ENCODE data around the gene MIX23.
A peak's percentile ranks its signal among the peaks of the same experiment; 100 is the strongest.
"Not testable (repeated sequence)": the region's sequence is repeated elsewhere in the genome, so short reads cannot be mapped to it uniquely, and the experiment has no call there.

The MIX23 gene

GRCh38 chr3:122390665-122391064, 7.6 kb upstream of the MIX23 start:
- H3K4me1 ChIP-seq (ENCODE audit: control insufficient read depth, insufficient read depth, low read length) = peaks cover 11% of the 10 kb centered on the region

GRCh38 chr3:122389892-122390291, 6.9 kb upstream of the MIX23 start:
- H3K9me3 ChIP-seq (ENCODE audit: control insufficient read depth, low read length) = no peaks in the 10 kb centered on the region
- H3K4me3 ChIP-seq (ENCODE audit: low read length) = no peak overlapping the region
- H3K27me3 ChIP-seq (ENCODE audit: control insufficient read depth, insufficient read depth, low read length) = no peaks in the 10 kb centered on the region
- no peak overlapping the region for H3K9ac ChIP-seq (ENCODE audit: low read length)
- H3K36me3 ChIP-seq (ENCODE audit: control insufficient read depth, insufficient read depth, low read length) = no peaks in the 10 kb centered on the region
- H3K4me1 ChIP-seq (ENCODE audit: control insufficient read depth, insufficient read depth, low read length) = peaks cover 12% of the 10 kb centered on the region

More at GRCh38 chr3:122390665-122391064, 7.6 kb upstream of the MIX23 start:
- Histone ChIP-seq H3K36me3 (ENCODE audit: control insufficient read depth, insufficient read depth, low read length) (no peaks in the 10 kb centered on the region), H3K4me3 (ENCODE audit: low read length) (no peak overlapping the region), H3K9me3 (ENCODE audit: control insufficient read depth, low read length) (no peaks in the 10 kb centered on the region), H3K27me3 (ENCODE audit: control insufficient read depth, insufficient read depth, low read length) (no peaks in the 10 kb centered on the region), H3K9ac (ENCODE audit: low read length) (no peak overlapping the region)

- Histone ChIP-seq H3K9ac (ENCODE audit: low read length) (no peak overlapping the region), H3K4me1 (ENCODE audit: control insufficient read depth, insufficient read depth, low read length) (peaks cover 12% of the 10 kb centered on the region), H3K9me3 (ENCODE audit: control insufficient read depth, low read length) (no peaks in the 10 kb centered on the region), H3K27me3 (ENCODE audit: control insufficient read depth, insufficient read depth, low read length) (no peaks in the 10 kb centered on the region), H3K36me3 (ENCODE audit: control insufficient read depth, insufficient read depth, low read length) (no peaks in the 10 kb centered on the region), H3K4me3 (ENCODE audit: low read length) (no peak overlapping the region)
Measured at GRCh38 chr3:122389197-122389596, 6.2 kb upstream of the MIX23 start.

GRCh38 chr3:122387709-122388108, 4.7 kb upstream of the MIX23 start:
- H3K9ac ChIP-seq (ENCODE audit: low read length) = no peak overlapping the region
- no peaks in the 10 kb centered on the region for H3K27me3 ChIP-seq (ENCODE audit: control insufficient read depth, insufficient read depth, low read length)
- peaks cover 13% of the 10 kb centered on the region for H3K4me1 ChIP-seq (ENCODE audit: control insufficient read depth, insufficient read depth, low read length)
- no peak overlapping the region for H3K4me3 ChIP-seq (ENCODE audit: low read length)
- H3K36me3 ChIP-seq (ENCODE audit: control insufficient read depth, insufficient read depth, low read length) = no peaks in the 10 kb centered on the region
- H3K9me3 ChIP-seq (ENCODE audit: control insufficient read depth, low read length) = no peaks in the 10 kb centered on the region

- Histone ChIP-seq H3K9me3 (ENCODE audit: control insufficient read depth, low read length) (no peaks in the 10 kb centered on the region), H3K4me3 (ENCODE audit: low read length) (peak within 1 kb of the TSS; percentile 98), H3K4me1 (ENCODE audit: control insufficient read depth, insufficient read depth, low read length) (peaks cover 19% of the 10 kb centered on the region), H3K27me3 (ENCODE audit: control insufficient read depth, insufficient read depth, low read length) (no peaks in the 10 kb centered on the region), H3K36me3 (ENCODE audit: control insufficient read depth, insufficient read depth, low read length) (no peaks in the 10 kb centered on the region), H3K9ac (ENCODE audit: low read length) (peak within 1 kb of the TSS; percentile 84)
Measured at GRCh38 chr3:122383771-122384697, 1.0 kb upstream of the MIX23 start, which contains the start of gene FAM162A. TSS of gene FAM162A (plus strand) at chr3:122384182. CDS start at chr3:122384266, 84 bp downstream.

- no peak overlapping the region for H3K9ac ChIP-seq (ENCODE audit: low read length)
- peaks cover 8% of the 10 kb centered on the region for H3K4me1 ChIP-seq (ENCODE audit: control insufficient read depth, insufficient read depth, low read length)
- no peak overlapping the region for H3K4me3 ChIP-seq (ENCODE audit: low read length)
- H3K9me3 ChIP-seq (ENCODE audit: control insufficient read depth, low read length) = no peaks in the 10 kb centered on the region
- no peaks in the 10 kb centered on the region for H3K36me3 ChIP-seq (ENCODE audit: control insufficient read depth, insufficient read depth, low read length)
- no peaks in the 10 kb centered on the region for H3K27me3 ChIP-seq (ENCODE audit: control insufficient read depth, insufficient read depth, low read length)
Measured at GRCh38 chr3:122377975-122378374, 5.1 kb downstream of the MIX23 start.

- Histone ChIP-seq H3K4me3 (ENCODE audit: low read length) (no peak overlapping the region), H3K9ac (ENCODE audit: low read length) (no peak overlapping the region), H3K36me3 (ENCODE audit: control insufficient read depth, insufficient read depth, low read length) (no peaks in the 10 kb centered on the region), H3K9me3 (ENCODE audit: control insufficient read depth, low read length) (no peaks in the 10 kb centered on the region), H3K4me1 (ENCODE audit: control insufficient read depth, insufficient read depth, low read length) (no peaks in the 10 kb centered on the region), H3K27me3 (ENCODE audit: control insufficient read depth, insufficient read depth, low read length) (no peaks in the 10 kb centered on the region)
Measured at GRCh38 chr3:122374034-122374433, 9.0 kb downstream of the MIX23 start.

- H3K4me3 ChIP-seq (ENCODE audit: low read length) = no peak overlapping the region
- peaks cover 30% of the 10 kb centered on the region for H3K4me1 ChIP-seq (ENCODE audit: control insufficient read depth, insufficient read depth, low read length)
- H3K9ac ChIP-seq (ENCODE audit: low read length) = no peak overlapping the region
- H3K27me3 ChIP-seq (ENCODE audit: control insufficient read depth, insufficient read depth, low read length) = no peaks in the 10 kb centered on the region
- H3K36me3 ChIP-seq (ENCODE audit: control insufficient read depth, insufficient read depth, low read length) = no peaks in the 10 kb centered on the region
- H3K9me3 ChIP-seq (ENCODE audit: control insufficient read depth, low read length) = no peaks in the 10 kb centered on the region
Measured at GRCh38 chr3:122366379-122366749, 16.7 kb downstream of the MIX23 start.

- not testable (repeated sequence) for H3K4me3 ChIP-seq (ENCODE audit: low read length); H3K27me3 ChIP-seq (ENCODE audit: control insufficient read depth, insufficient read depth, low read length); H3K9me3 ChIP-seq (ENCODE audit: control insufficient read depth, low read length); H3K36me3 ChIP-seq (ENCODE audit: control insufficient read depth, insufficient read depth, low read length); H3K9ac ChIP-seq (ENCODE audit: low read length)
- peaks cover 30% of the 10 kb centered on the region for H3K4me1 ChIP-seq (ENCODE audit: control insufficient read depth, insufficient read depth, low read length)
Measured at GRCh38 chr3:122365582-122366378, 17.3 kb downstream of the MIX23 start.

GRCh38 chr3:122365073-122365472, 18.0 kb downstream of the MIX23 start:
- Histone ChIP-seq H3K27me3 (ENCODE audit: control insufficient read depth, insufficient read depth, low read length) (no peaks in the 10 kb centered on the region), H3K9me3 (ENCODE audit: control insufficient read depth, low read length) (no peaks in the 10 kb centered on the region), H3K4me3 (ENCODE audit: low read length) (no peak overlapping the region), H3K4me1 (ENCODE audit: control insufficient read depth, insufficient read depth, low read length) (peaks cover 30% of the 10 kb centered on the region), H3K36me3 (ENCODE audit: control insufficient read depth, insufficient read depth, low read length) (no peaks in the 10 kb centered on the region), H3K9ac (ENCODE audit: low read length) (no peak overlapping the region)

- Histone ChIP-seq H3K9ac (ENCODE audit: low read length) (no peak overlapping the region), H3K9me3 (ENCODE audit: control insufficient read depth, low read length) (no peaks in the 10 kb centered on the region), H3K27me3 (ENCODE audit: control insufficient read depth, insufficient read depth, low read length) (no peaks in the 10 kb centered on the region), H3K36me3 (ENCODE audit: control insufficient read depth, insufficient read depth, low read length) (no peaks in the 10 kb centered on the region), H3K4me3 (ENCODE audit: low read length) (no peak overlapping the region), H3K4me1 (ENCODE audit: control insufficient read depth, insufficient read depth, low read length) (peaks cover 30% of the 10 kb centered on the region)
Measured at GRCh38 chr3:122364490-122364889, 18.5 kb downstream of the MIX23 start.

GRCh38 chr3:122362026-122362425, 21.0 kb downstream of the MIX23 start:
- no peak overlapping the region for H3K9ac ChIP-seq (ENCODE audit: low read length)
- H3K27me3 ChIP-seq (ENCODE audit: control insufficient read depth, insufficient read depth, low read length) = no peaks in the 10 kb centered on the region
- H3K4me1 ChIP-seq (ENCODE audit: control insufficient read depth, insufficient read depth, low read length) = peaks cover 30% of the 10 kb centered on the region
- H3K4me3 ChIP-seq (ENCODE audit: low read length) = no peak overlapping the region
- no peaks in the 10 kb centered on the region for H3K9me3 ChIP-seq (ENCODE audit: control insufficient read depth, low read length)
- no peaks in the 10 kb centered on the region for H3K36me3 ChIP-seq (ENCODE audit: control insufficient read depth, insufficient read depth, low read length)

Data from mucosa of stomach (tissue), 1 donor.